PC-3 (cell line): ENCODE results near the gene SYS1. TPM values are rescaled to one million over a fixed set of nuclear protein-coding genes. Genes with fewer than 3 reads are reported as not detected.

Experiments
- ATAC-seq: fragments of 200-7000 bp; cut with Tn5 transposase; 2 replicates; pipeline ENCODE4 v1.9.1; 2020; ENCODE audit warnings: mild to moderate bottlenecking, moderate library complexity
- BruUV-seq: library from RNA; stranded (reverse); fragments of 400-500 nt; replicated peaks from 2 replicates; lab custom pipeline; 2021; lab: Mats Ljungman, UMichigan
- CTCF ChIA-PET: fragments of 300-600 bp; sonication (Branson Sonifier 250); formaldehyde crosslinking; loops from one replicate; lab custom pipeline; 2022; ENCODE audit warnings: antibody characterized with exemption; lab: Charles Lee
- POLR2A ChIA-PET: fragments of 300-600 bp; sonication (Branson Sonifier 250); formaldehyde crosslinking; loops from one replicate; lab custom pipeline; 2022; ENCODE audit warnings: antibody characterized with exemption; ENCODE audit not compliant: unreplicated experiment; lab: Charles Lee
- DNase-seq: peaks from one replicate; pipeline ENCODE4 v3.0.0-alpha.2; 2015
- H2AFZ ChIP-seq: fragments of 300-600 bp; sonication (generic); 2 replicates; pipeline ENCODE4 v1.6.0; 2016; ENCODE audit warnings: antibody characterized with exemption, low read length
- H3F3A ChIP-seq: fragments of 300-600 bp; sonication (generic); one replicate; pipeline ENCODE4 v1.6.0; 2017; ENCODE audit warnings: antibody characterized with exemption, low read length, control low read depth, mild to moderate bottlenecking; ENCODE audit not compliant: unreplicated experiment
- H3K27ac ChIP-seq: fragments of 300-600 bp; sonication (generic); 2 replicates; pipeline ENCODE4 v1.5.1; 2016; ENCODE audit warnings: mild to moderate bottlenecking, low read length
- H3K27me3 ChIP-seq: fragments of 300-600 bp; sonication (generic); 2 replicates; pipeline ENCODE4 v1.6.1; 2016; ENCODE audit warnings: low read length, mixed read lengths
- H3K36me3 ChIP-seq: fragments of 300-600 bp; sonication (generic); 2 replicates; pipeline ENCODE4 v1.6.1; 2016; ENCODE audit warnings: low read depth, mixed run types, low read length, mixed read lengths
- H3K4me1 ChIP-seq: fragments of 300-600 bp; sonication (generic); 2 replicates; pipeline ENCODE4 v1.5.1; 2016; ENCODE audit warnings: low read length; ENCODE audit not compliant: insufficient read depth
- H3K4me2 ChIP-seq: fragments of 300-600 bp; sonication (generic); 2 replicates; pipeline ENCODE4 v1.6.0; 2016; ENCODE audit warnings: low read length
- H3K4me3 ChIP-seq: fragments of 300-600 bp; sonication (generic); 2 replicates; pipeline ENCODE4 v1.5.1; 2016; ENCODE audit warnings: mild to moderate bottlenecking, low read length, mixed read lengths
- H3K79me2 ChIP-seq: fragments of 300-600 bp; sonication (generic); 2 replicates; pipeline ENCODE4 v1.6.1; 2017; ENCODE audit warnings: low read length, mixed read lengths
- H3K9ac ChIP-seq: fragments of 300-600 bp; sonication (generic); 2 replicates; pipeline ENCODE4 v1.6.0; 2016; ENCODE audit warnings: mild to moderate bottlenecking, low read length
- H3K9me2 ChIP-seq: fragments of 300-600 bp; sonication (generic); replicated peaks from 2 replicates; pipeline ENCODE4 v1.6.1; 2016; ENCODE audit warnings: mixed run types, low read length, mixed read lengths
- H3K9me3 ChIP-seq: fragments of 300-600 bp; sonication (generic); 2 replicates; pipeline ENCODE4 v1.6.1; 2016; ENCODE audit warnings: low read length, mixed read lengths
- H4K20me1 ChIP-seq: fragments of 300-600 bp; sonication (generic); 2 replicates; pipeline ENCODE4 v1.6.1; 2016; ENCODE audit warnings: low read length, mixed read lengths
- CTCF ChIP-seq: fragments of 300-600 bp; sonication (generic); conservative IDR thresholded peaks from 2 replicates; pipeline ENCODE4 v1.5.1; 2017; ENCODE audit warnings: antibody characterized with exemption, low read depth, mild to moderate bottlenecking, low read length
- EZH2 ChIP-seq: fragments of 300-600 bp; sonication (generic); IDR thresholded peaks from one replicate; pipeline ENCODE4 v1.6.1; 2017; ENCODE audit warnings: antibody characterized with exemption, mild to moderate bottlenecking, low read length; ENCODE audit not compliant: unreplicated experiment
- EZH2phosphoT487 ChIP-seq: fragments of 300-600 bp; sonication (generic); IDR thresholded peaks from 2 replicates; pipeline ENCODE4 v1.6.1; 2018; ENCODE audit warnings: mild to moderate bottlenecking, antibody characterized with exemption, low read length, borderline replicate concordance
- intact Hi-C: fragments of 100-400 bp; cut with micrococcal nuclease; formaldehyde crosslinking; loops from 2 replicates; pipeline ENCODE4 v1.9.0; 2023
- total RNA-seq: library from RNA; depleted of rRNA; stranded (reverse); fragments of >200 nt; gene quantifications from 2 replicates; pipeline ENCODE4 v1.2.3, GENCODE V29; 2014

Gene SYS1
- total RNA-seq, 1 experiment from 2014 or later: 45.2 TPM

- no peak overlapping the region for H2AFZ ChIP-seq
- no peak overlapping the region for H3K4me2 ChIP-seq
- ATAC-seq (no peak), DNase-seq (no peak)
- ChIA-PET POLR2A (interaction anchor here (0.7 kb wide), 3 partner anchors 8 to 31 kb away, joined by 3 to 7 read pairs (median 3); no protein-coding TSS in a partner anchor), CTCF (interaction anchor here (0.9 to 1.2 kb wide), 3 partner anchors 10 to 34 kb away, joined by 4 read pairs; no protein-coding TSS in a partner anchor)
- peaks cover 6% of the 10 kb centered on the region for H3F3A ChIP-seq
- no peaks in the 10 kb centered on the region for H3K36me3 ChIP-seq
- peaks cover 3% of the 10 kb centered on the region for H4K20me1 ChIP-seq
- H3K4me3 ChIP-seq: no peak overlapping the region
- H3K9ac ChIP-seq: no peak overlapping the region
- no TSS peak for BruUV-seq
- H3K9me3 ChIP-seq: no peaks in the 10 kb centered on the region
- H3K27me3 ChIP-seq: no peaks in the 10 kb centered on the region
- peaks cover 5% of the 10 kb centered on the region for H3K79me2 ChIP-seq
- intact Hi-C loops: no loop called here
- H3K4me1 ChIP-seq: peaks cover 26% of the 10 kb centered on the region
- no peak overlapping the region for H3K27ac ChIP-seq
- H3K9me2 ChIP-seq: no peaks in the 10 kb centered on the region
- TF ChIP-seq CTCF: no peak
- TF ChIP-seq EZH2phosphoT487: no peak
- no peak for TF ChIP-seq EZH2
Measured at GRCh38 chr20:45352729-45353128, 10.2 kb upstream of the SYS1 start.

- TF ChIP-seq CTCF: no peak
- Histone ChIP-seq H3K36me3 (no peaks in the 10 kb centered on the region), H3F3A (peaks cover 6% of the 10 kb centered on the region), H3K4me1 (peaks cover 32% of the 10 kb centered on the region), H3K4me3 (no peak overlapping the region), H3K9ac (no peak overlapping the region), H3K4me2 (no peak overlapping the region), H3K27ac (no peak overlapping the region), H2AFZ (no peak overlapping the region), H3K27me3 (no peaks in the 10 kb centered on the region), H3K9me3 (no peaks in the 10 kb centered on the region), H3K79me2 (no peaks in the 10 kb centered on the region), H4K20me1 (no peaks in the 10 kb centered on the region), H3K9me2 (no peaks in the 10 kb centered on the region)
- ChIA-PET POLR2A (no interaction called here), CTCF (interaction anchor here (0.9 kb wide), 1 partner anchor 111 kb away, joined by 4 read pairs; no protein-coding TSS in a partner anchor)
- ATAC-seq (no peak), DNase-seq (no peak)
- intact Hi-C loops: no loop called here
- BruUV-seq: no TSS peak
Measured at GRCh38 chr20:45353746-45354145, 9.2 kb upstream of the SYS1 start.

GRCh38 chr20:45354423-45355208, 8.3 kb upstream of the SYS1 start:
- Histone ChIP-seq H3K4me2 (peak overlapping the region; percentile 49), H3K9me3 (no peaks in the 10 kb centered on the region), H3K36me3 (no peaks in the 10 kb centered on the region), H2AFZ (no peak overlapping the region), H3K27me3 (no peaks in the 10 kb centered on the region), H3K4me3 (no peak overlapping the region), H3K9me2 (no peaks in the 10 kb centered on the region), H3F3A (peaks cover 6% of the 10 kb centered on the region), H3K4me1 (peaks cover 37% of the 10 kb centered on the region), H4K20me1 (no peaks in the 10 kb centered on the region), H3K79me2 (no peaks in the 10 kb centered on the region), H3K9ac (no peak overlapping the region), H3K27ac (no peak overlapping the region)
- no TSS peak for BruUV-seq
- intact Hi-C loops: no loop called here
- POLR2A ChIA-PET: no interaction called here
- no peak for ATAC-seq
- DNase-seq: no peak
- no peak for TF ChIP-seq EZH2phosphoT487
- TF ChIP-seq CTCF: no peak
- no peak for TF ChIP-seq EZH2
- CTCF ChIA-PET: interaction anchor here (0.9 kb wide), 1 partner anchor 32 kb away, joined by 3 read pairs; no protein-coding TSS in a partner anchor
